ENCODE measurements around the gene SEC31B.

SEC31B gene

GRCh38 chr10:100519311-100520051 is at the start of gene SEC31B:
Gene SEC31B (minus strand): TSS chr10:100519861. CDS start chr10:100516952, 2,909 bp downstream.
- DNase-seq, result no peak

- DNase-seq, result no peak
These were observed 49.3 kb upstream of the SEC31B start for GRCh38 chr10:100568912-100569311.

- no peak for DNase-seq
These were observed 48.2 kb upstream of the SEC31B start for GRCh38 chr10:100567826-100568225.

- no peak for DNase-seq
These were observed 47.6 kb upstream of the SEC31B start for GRCh38 chr10:100567249-100567648.

- DNase-seq, result no peak
These were observed 46.9 kb upstream of the SEC31B start for GRCh38 chr10:100566561-100566960.

GRCh38 chr10:100565206-100565985 is 45.7 kb upstream of the SEC31B start:
- no peak for DNase-seq

- DNase-seq, result peak; percentile 82
These were observed 42.5 kb upstream of the SEC31B start for GRCh38 chr10:100562008-100562672.

- no peak for DNase-seq
These were observed 41.3 kb upstream of the SEC31B start for GRCh38 chr10:100561005-100561404.

- no peak for DNase-seq
These were observed 40.6 kb upstream of the SEC31B start for GRCh38 chr10:100560248-100560647.

GRCh38 chr10:100554902-100555301 is 35.2 kb upstream of the SEC31B start:
- DNase-seq, result no peak

- no peak for DNase-seq
These were observed 34.3 kb upstream of the SEC31B start for GRCh38 chr10:100553929-100554328.

GRCh38 chr10:100551738-100552137 is 32.1 kb upstream of the SEC31B start:
- no peak for DNase-seq

- DNase-seq, result no peak
These were observed 31.5 kb upstream of the SEC31B start for GRCh38 chr10:100551196-100551595.

- no peak for DNase-seq
These were observed 25.3 kb upstream of the SEC31B start for GRCh38 chr10:100544950-100545349.

GRCh38 chr10:100537475-100537874 is 17.8 kb upstream of the SEC31B start:
- no peak for DNase-seq

- peak; percentile 98 for DNase-seq
These were observed 16.2 kb upstream of the SEC31B start, which contains the start of gene HIF1AN for GRCh38 chr10:100535715-100536353. Gene HIF1AN (plus strand): TSS chr10:100535943. CDS start chr10:100535959, 16 bp downstream.

GRCh38 chr10:100535338-100535714 is 15.7 kb upstream of the SEC31B start:
- no peak for DNase-seq

GRCh38 chr10:100534726-100535125 is 15.1 kb upstream of the SEC31B start:
- DNase-seq, result peak; percentile 25

GRCh38 chr10:100531761-100532160 is 12.1 kb upstream of the SEC31B start:
- DNase-seq, result peak; percentile 41

GRCh38 chr10:100529475-100530298 is 10.0 kb upstream of the SEC31B start, which contains the start of gene NDUFB8:
Gene NDUFB8 (minus strand): TSS chr10:100529871. CDS start chr10:100529851, 20 bp downstream.
- DNase-seq, result peak; percentile 91

GRCh38 chr10:100528921-100529474 is 9.3 kb upstream of the SEC31B start:
- DNase-seq, result no peak

Measured in hematopoietic multipotent progenitor cell treated with erythropoietin and hydrocortisone succinate and interleukin-3 and kit ligand, for 8 days (in vitro differentiated cells).